Panc1 (cell line): ENCODE measurements around the gene COA8. TPM values are rescaled to one million over a fixed set of nuclear protein-coding genes. Genes with fewer than 3 reads are reported as not detected.

ENCODE experiments used
- ATAC-seq: fragments of 200-7000 bp; cut with Tn5 transposase; 2 replicates; pipeline ENCODE4 v1.9.1; 2020; ENCODE audit warnings: mild to moderate bottlenecking, moderate library complexity
- BruUV-seq: library from RNA; stranded (reverse); fragments of 400-500 nt; replicated peaks from 2 replicates; lab custom pipeline; 2021; lab: Mats Ljungman, UMichigan
- CTCF ChIA-PET: fragments of 300-600 bp; sonication (Branson Sonifier 250); formaldehyde crosslinking; loops from one replicate; lab custom pipeline; 2022; ENCODE audit warnings: antibody characterized with exemption; lab: Charles Lee
- POLR2A ChIA-PET: fragments of 300-600 bp; sonication (Branson Sonifier 250); formaldehyde crosslinking; loops from one replicate; lab custom pipeline; 2022; ENCODE audit warnings: antibody characterized with exemption; lab: Charles Lee
- DNase-seq: peaks from one replicate; pipeline ENCODE4 v3.0.0-alpha.2; 2010; ENCODE audit warnings: low read depth, low spot score
- H3K27ac ChIP-seq: 2 replicates; pipeline ENCODE4 v1.5.1; 2011; ENCODE audit warnings: mild to moderate bottlenecking, low read length, inconsistent platforms
- H3K27me3 ChIP-seq: fragments of 200-500 bp; sonication (Bioruptor generic); 2 replicates; pipeline ENCODE4 v1.6.0; 2014; ENCODE audit warnings: low read length, inconsistent platforms; ENCODE audit not compliant: control insufficient read depth, insufficient read depth
- H3K36me3 ChIP-seq: fragments of 200-500 bp; sonication (Bioruptor generic); 2 replicates; pipeline ENCODE4 v1.5.1; 2014; ENCODE audit warnings: inconsistent platforms, mild to moderate bottlenecking, low read length, moderate library complexity; ENCODE audit not compliant: control insufficient read depth, insufficient read depth
- H3K4me1 ChIP-seq: 2 replicates; pipeline ENCODE4 v1.5.1; 2011; ENCODE audit warnings: inconsistent platforms, mild to moderate bottlenecking, low read length, moderate library complexity; ENCODE audit not compliant: control insufficient read depth, insufficient read depth
- H3K4me3 ChIP-seq, 2 experiments: 2 replicates each; pipeline ENCODE4 v1.5.1; 2011 to 2012; ENCODE audit warnings: low read depth in 2 of 2, low read length in 2 of 2, mild to moderate bottlenecking in 2 of 2, inconsistent platforms in 1 of 2, moderate library complexity in 1 of 2
- H3K9me3 ChIP-seq: fragments of 200-500 bp; sonication (Bioruptor generic); 2 replicates; pipeline ENCODE4 v1.5.1; 2014; ENCODE audit warnings: low read depth, mild to moderate bottlenecking, inconsistent platforms, low read length, moderate library complexity; ENCODE audit not compliant: control insufficient read depth, insufficient read depth
- POLR2AphosphoS5 ChIP-seq: IDR thresholded peaks from 2 replicates; pipeline ENCODE4 v1.6.1; 2012; ENCODE audit warnings: mild to moderate bottlenecking, low read depth, low read length, moderate library complexity
- in situ Hi-C: cut with HindIII; loops from 2 replicates; pipeline ENCODE4 v1.10.0; 2016; ENCODE audit warnings: low sequenced_read_pairs, low pct_unique_long_range_greater_than_20kb
- intact Hi-C: fragments of 100-400 bp; cut with micrococcal nuclease; formaldehyde crosslinking; loops from one replicate; pipeline ENCODE4 v1.10.0; 2022; ENCODE audit not compliant: unreplicated experiment
- total RNA-seq: library from RNA; stranded (reverse); gene quantifications from one replicate; pipeline ENCODE4 v1.2.1, GENCODE V29; 2021; ENCODE audit not compliant: unreplicated experiment
- TF ChIP-seq, protein P1 (sequence below): fragments of 450-650 bp; IDR thresholded peaks from 2 replicates; pipeline ENCODE4 v1.5.1; 2017; ENCODE audit warnings: mild to moderate bottlenecking
- TF ChIP-seq, protein P2 (sequence below), 2 experiments: IDR thresholded peaks; 2 replicates each; pipeline ENCODE4 v1.6.1; 2011 to 2012; ENCODE audit warnings: low read depth in 2 of 2, control low read depth in 1 of 2, low read length in 1 of 2, mild to moderate bottlenecking in 1 of 2, moderate library complexity in 1 of 2; ENCODE audit not compliant: insufficient read depth in 1 of 2

Gene COA8
- total RNA-seq, 1 experiment from 2014 or later = 42.2 TPM

DNA sequence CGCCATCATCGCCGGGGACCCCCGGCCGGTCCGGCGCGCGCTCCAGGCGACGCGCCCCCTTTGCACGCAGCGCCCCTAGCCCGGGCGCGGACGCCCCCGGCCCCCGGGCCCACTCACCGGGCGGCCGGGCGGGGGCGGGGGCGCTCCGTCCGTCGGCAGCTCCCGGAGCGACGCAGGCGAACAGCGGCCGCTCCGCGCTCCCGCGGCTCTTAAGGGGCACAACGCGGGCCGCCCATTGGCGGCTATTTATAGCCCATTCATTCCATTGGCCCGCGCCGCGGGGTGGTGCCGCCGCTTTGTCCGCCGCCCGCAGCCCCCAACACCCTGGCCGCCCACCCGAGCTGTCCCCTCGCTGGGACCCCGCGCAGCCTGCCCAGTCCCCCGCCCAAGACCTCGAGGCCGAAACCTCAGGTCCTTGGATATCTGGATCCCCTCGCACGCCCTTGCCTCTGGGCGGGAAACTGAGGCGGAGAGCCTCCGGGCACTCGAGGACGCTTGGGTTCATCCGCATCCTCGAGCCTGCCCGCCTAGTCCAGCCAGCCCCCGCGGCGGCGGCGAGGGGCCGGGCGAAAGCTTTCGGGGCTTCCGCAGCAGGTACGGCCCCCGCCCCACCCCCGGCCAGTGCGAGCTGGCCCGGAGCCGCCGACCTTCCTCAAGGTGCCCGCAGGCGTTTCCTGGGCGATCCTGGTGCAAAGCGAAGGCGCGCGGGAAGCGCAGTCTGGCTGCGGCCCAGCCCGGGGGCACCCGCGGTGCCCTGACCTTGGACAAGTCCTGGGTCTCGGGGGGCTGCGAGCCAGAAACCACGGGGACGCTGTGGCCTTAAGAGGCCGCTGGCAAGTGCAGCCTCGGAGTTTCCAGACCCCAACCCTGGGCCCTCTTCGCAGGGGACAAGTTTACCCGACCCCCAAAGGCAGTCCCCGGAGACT is 39.8 kb upstream of the COA8 start, which contains the start of gene CKB:
Gene CKB, minus strand, starts transcription at position 182 of the 926 bp plus-strand sequence. CDS start 337 bp downstream, outside the sequence.
- POLR2A ChIA-PET = interaction anchor here (0.6 kb wide), 1 partner anchor 344 kb away, joined by 3 read pairs; no protein-coding TSS in a partner anchor
- peak within 1 kb of the TSS; percentile 48; the same call in 1 of the 2 replicates for H3K27ac ChIP-seq
- H3K4me3 ChIP-seq = peak within 1 kb of the TSS; percentile 48 to 50
- CTCF ChIA-PET = no interaction called here
- peaks cover 47% of the 10 kb centered on the region for H3K4me1 ChIP-seq
- H3K27me3 ChIP-seq = no peaks in the 10 kb centered on the region
- H3K36me3 ChIP-seq = no peaks in the 10 kb centered on the region; the same call in 1 of the 2 replicates
- ATAC-seq = peak; percentile 49
- in situ Hi-C loops (no loop called here), intact Hi-C loops (no loop called here)
- BruUV-seq = no TSS peak
- no peaks in the 10 kb centered on the region for H3K9me3 ChIP-seq
- DNase-seq = no peak
- peak; percentile 82 for TF ChIP-seq POLR2AphosphoS5
- TF ChIP-seq, protein P1, sequence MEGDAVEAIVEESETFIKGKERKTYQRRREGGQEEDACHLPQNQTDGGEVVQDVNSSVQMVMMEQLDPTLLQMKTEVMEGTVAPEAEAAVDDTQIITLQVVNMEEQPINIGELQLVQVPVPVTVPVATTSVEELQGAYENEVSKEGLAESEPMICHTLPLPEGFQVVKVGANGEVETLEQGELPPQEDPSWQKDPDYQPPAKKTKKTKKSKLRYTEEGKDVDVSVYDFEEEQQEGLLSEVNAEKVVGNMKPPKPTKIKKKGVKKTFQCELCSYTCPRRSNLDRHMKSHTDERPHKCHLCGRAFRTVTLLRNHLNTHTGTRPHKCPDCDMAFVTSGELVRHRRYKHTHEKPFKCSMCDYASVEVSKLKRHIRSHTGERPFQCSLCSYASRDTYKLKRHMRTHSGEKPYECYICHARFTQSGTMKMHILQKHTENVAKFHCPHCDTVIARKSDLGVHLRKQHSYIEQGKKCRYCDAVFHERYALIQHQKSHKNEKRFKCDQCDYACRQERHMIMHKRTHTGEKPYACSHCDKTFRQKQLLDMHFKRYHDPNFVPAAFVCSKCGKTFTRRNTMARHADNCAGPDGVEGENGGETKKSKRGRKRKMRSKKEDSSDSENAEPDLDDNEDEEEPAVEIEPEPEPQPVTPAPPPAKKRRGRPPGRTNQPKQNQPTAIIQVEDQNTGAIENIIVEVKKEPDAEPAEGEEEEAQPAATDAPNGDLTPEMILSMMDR = no peak

DNA sequence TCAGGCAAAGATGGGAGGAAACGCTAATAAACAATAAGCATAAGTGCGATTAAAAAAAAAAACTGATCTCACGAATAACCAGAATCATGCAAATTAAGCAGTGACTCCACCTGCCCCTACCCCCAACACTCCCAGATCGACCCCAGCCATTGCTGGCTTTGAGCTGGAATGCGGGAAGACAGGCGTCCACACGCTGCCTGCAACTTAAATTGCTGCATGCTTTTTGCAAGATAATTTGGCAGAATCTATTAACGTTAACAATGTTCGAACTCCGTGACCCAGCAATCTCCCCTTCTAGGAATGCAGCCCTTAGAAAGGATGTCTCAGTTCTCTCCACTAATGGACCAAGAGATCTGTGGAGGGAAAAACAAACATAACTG is 39.2 kb upstream of the COA8 start:
- Histone ChIP-seq H3K4me1 (peaks cover 47% of the 10 kb centered on the region), H3K27me3 (no peaks in the 10 kb centered on the region), H3K9me3 (no peaks in the 10 kb centered on the region), H3K4me3 (no peak overlapping the region), H3K27ac (no peak overlapping the region), H3K36me3 (no peaks in the 10 kb centered on the region; the same call in 1 of the 2 replicates)
- BruUV-seq = no TSS peak
- DNase-seq (no peak), ATAC-seq (no peak)
- intact Hi-C loops (no loop called here), in situ Hi-C loops (no loop called here)
- ChIA-PET POLR2A (no interaction called here), CTCF (no interaction called here)
- TF ChIP-seq, protein P2, sequence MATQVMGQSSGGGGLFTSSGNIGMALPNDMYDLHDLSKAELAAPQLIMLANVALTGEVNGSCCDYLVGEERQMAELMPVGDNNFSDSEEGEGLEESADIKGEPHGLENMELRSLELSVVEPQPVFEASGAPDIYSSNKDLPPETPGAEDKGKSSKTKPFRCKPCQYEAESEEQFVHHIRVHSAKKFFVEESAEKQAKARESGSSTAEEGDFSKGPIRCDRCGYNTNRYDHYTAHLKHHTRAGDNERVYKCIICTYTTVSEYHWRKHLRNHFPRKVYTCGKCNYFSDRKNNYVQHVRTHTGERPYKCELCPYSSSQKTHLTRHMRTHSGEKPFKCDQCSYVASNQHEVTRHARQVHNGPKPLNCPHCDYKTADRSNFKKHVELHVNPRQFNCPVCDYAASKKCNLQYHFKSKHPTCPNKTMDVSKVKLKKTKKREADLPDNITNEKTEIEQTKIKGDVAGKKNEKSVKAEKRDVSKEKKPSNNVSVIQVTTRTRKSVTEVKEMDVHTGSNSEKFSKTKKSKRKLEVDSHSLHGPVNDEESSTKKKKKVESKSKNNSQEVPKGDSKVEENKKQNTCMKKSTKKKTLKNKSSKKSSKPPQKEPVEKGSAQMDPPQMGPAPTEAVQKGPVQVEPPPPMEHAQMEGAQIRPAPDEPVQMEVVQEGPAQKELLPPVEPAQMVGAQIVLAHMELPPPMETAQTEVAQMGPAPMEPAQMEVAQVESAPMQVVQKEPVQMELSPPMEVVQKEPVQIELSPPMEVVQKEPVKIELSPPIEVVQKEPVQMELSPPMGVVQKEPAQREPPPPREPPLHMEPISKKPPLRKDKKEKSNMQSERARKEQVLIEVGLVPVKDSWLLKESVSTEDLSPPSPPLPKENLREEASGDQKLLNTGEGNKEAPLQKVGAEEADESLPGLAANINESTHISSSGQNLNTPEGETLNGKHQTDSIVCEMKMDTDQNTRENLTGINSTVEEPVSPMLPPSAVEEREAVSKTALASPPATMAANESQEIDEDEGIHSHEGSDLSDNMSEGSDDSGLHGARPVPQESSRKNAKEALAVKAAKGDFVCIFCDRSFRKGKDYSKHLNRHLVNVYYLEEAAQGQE (IDR thresholded peaks at IDR 0.05; ENCODE audit: insufficient read depth in 1 of 2, low read depth in 2 of 2, low read length in 1 of 2) = no peak
